ENCODE measurements around the gene APBA3.
A peak's percentile ranks its signal among the peaks of the same experiment; 100 is the strongest.

The APBA3 gene

DNA sequence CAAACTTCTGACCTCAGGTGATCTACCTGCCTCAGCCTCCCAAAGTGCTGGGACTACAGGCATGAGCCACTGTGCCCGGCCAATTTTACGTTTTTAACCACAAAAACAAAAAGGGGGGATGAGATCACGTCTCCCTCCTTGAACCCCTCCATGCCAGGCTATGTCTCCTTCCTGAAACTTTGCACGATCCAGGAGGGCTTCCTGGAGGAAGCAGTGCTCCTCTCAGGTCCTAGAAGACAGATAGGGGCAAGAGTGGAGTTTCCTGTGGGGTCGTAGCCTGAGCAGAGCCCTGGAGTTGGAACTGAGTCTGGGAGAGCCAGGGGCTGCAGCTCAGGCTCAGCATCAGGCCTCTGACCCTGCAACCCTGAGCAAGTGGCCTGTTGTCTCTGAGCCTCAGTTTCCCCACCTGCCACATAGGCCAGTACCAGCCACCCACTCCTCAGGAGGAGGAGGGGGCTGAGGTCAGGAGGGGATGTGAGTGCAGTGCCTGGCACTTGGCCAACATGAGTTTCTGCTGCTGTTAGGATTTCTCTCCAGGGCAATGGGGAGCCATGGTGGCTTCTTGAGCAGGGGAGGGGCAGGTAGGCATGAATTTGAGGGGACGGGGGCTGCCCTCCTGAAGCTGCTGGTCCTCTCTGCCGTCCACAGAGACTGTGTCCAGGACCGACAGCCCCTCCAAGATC, 16.0 kb downstream of the APBA3 start:
- no peak for DNase-seq

DNA sequence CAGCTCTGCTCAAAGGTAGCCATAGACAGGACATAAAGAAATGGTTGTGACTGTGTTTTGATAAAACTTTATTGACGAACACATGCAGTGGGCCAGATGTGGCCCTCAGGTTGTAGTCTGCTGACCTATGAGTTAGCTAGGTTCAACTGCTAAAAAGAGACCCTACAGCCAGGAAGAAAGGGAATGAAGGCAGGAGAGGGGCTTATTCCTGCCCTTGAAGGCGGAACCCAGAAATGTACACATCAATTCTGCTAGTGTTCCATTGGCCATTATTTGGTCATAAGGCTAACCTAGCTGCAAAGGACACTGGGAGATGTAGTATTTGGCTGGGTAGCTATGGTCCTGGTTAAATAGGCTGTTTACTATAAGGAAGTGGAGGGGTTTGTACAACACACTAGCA, 18.0 kb downstream of the APBA3 start:
- DNase-seq, result no peak

DNA sequence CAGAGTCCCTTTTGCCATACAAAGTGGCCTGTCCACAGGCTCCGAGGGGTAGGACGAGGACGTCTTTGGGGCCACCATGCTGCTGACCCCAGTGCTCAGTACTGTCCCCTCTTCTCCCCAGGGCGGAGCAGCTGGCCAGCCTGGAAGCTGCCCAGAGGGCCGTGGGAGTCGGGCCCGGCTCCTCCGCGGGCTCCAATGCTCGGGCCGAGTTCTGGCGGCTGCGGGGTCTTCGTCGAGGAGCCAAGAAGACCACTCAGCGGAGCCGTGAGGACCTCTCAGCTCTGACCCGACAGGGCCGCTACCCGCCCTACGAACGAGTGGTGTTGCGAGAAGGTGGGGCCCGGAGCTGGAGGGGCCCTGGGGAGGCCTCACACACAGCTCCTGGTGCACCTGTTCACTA, 21.1 kb downstream of the APBA3 start:
- DNase-seq, result no peak

- no peak for DNase-seq
These were observed 22.8 kb downstream of the APBA3 start for GRCh38 chr19:3738477-3739220.

GRCh38 chr19:3737487-3738205, 23.8 kb downstream of the APBA3 start:
- DNase-seq, result no peak

GRCh38 chr19:3736106-3736724, 25.3 kb downstream of the APBA3 start:
- no peak for DNase-seq

DNA sequence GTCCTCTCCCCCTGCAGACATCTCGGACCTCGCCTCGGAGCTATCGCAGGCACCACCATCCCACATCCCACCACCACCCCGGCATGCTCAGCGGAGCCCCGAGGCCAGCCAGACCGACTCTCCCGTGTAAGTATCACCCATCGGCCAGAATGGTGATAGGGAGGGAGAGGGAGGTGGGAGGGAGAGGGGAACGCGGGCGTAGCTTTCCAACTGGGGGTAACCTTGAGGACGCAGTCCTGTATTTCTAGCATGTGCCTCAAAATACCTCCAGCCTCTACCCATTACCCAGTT, 27.2 kb downstream of the APBA3 start:
- DNase-seq, result no peak

DNA sequence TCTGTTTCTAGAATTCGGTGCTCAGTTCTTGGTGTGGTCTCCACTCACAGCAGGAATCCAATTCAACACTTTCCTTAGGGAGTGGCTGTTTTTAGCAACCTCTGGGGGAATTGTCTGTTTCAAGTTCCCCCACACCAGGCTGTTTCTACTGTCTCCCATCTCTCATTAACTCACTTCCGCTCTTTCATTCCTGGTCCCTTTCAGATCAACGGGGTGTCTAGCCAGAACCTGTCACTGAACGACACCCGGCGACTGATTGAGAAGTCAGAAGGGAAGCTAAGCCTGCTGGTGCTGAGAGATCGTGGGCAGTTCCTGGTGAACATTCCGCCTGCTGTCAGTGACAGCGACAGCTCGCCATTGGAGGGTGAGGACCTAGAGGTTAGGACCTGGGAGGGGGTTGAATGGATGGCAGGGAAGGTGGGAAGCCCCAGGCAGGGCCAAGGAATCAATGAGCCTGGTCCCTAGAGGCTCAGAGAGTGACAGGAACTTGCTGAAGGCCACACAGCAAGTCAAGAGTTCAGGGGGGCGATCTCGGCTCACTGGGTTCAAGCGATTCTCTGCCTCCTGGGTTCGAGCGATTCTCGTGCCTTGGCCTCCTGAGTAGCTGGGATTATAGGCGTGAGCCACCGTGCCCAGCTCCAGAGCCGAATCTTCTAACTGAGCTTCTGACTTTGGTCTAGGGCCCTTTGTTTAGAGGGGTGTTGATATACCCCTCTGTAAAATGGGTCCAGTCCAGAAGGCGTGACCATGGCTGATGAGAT, 27.8 kb downstream of the APBA3 start:
- DNase-seq, result no peak

GRCh38 chr19:3732108-3732507, 29.4 kb downstream of the APBA3 start:
- no peak for DNase-seq

DNA sequence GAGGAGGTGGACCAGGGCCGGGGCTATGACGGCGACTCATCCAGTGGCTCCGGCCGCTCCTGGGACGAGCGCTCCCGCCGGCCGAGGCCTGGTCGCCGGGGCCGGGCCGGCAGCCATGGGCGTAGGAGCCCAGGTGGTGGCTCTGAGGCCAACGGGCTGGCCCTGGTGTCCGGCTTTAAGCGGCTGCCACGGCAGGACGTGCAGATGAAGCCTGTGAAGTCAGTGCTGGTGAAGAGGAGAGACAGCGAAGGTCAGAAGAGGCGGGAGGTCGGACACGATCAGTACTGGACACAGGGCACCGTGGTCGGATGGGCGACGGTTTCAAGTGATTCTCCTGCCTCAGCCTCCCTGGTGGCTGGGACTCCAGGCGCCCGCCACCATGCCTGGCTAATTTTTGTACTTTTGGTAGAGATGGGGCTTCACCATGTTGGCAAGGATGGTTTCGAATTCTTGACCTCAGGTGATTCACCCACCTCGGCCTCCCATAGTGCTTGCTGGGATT, 31.0 kb downstream of the APBA3 start:
- no peak for DNase-seq

- no peak for DNase-seq
These were observed 35.7 kb downstream of the APBA3 start for GRCh38 chr19:3725640-3726310.

DNA sequence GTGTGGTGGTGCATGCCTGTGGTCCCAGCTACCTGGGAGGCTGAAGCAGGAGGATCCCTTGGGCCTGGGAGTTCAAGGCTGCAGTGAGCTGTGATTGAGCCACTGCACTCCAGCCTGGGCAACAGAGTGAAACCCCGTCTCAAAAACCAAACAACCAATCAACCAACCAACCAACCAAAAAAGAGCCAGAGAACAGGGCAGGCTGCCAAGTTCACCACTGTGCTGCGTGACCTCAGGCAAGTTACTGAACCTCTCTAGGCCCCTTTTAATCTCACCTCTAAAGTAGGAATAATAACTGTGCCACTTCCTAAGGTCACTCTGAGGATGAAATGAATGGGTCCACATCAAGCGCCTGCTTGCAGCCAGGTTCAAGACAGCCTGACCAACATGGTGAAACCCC, 36.4 kb downstream of the APBA3 start:
- DNase-seq, result no peak

DNA sequence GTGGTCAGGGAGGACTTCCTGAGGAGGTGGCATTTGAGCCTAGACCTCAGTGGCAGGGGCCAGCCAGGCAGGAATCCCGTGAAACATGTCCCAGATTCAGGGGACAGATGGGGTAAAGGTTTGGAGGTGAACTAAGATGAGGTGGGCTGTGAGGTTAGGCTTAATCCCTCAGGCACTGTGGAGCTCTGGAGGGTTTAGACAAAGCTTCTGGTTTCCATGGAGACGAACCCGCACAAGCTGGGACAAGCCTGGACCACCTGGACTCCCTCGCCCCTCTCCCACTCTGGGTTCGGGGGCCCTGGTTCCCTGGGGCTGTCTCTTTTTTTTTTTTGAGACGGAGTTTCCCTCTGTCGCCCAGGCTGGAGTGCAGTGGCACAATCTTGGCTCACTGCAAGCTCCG, 37.6 kb downstream of the APBA3 start:
- DNase-seq, result no peak

DNA sequence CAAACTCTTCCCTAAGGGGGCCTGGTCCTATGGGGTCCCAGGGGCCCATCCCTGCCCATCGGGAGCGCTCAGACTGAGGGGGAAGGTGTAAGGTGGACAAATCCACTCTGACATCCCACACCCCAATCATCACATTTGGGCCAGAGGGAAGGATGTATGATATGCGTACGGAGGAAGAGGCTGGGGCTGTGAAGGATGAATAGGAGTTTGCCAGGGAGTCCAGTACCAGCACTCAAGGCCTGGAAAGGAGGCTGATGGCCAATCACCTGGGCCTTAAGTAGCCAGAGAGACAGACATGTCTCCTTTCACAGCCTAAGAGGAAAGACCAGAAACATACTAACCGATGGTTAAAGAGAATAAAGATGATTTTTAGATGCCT, 38.4 kb downstream of the APBA3 start:
- no peak for DNase-seq

- no peak for DNase-seq
These were observed 38.9 kb downstream of the APBA3 start for GRCh38 chr19:3722443-3723109.

DNA sequence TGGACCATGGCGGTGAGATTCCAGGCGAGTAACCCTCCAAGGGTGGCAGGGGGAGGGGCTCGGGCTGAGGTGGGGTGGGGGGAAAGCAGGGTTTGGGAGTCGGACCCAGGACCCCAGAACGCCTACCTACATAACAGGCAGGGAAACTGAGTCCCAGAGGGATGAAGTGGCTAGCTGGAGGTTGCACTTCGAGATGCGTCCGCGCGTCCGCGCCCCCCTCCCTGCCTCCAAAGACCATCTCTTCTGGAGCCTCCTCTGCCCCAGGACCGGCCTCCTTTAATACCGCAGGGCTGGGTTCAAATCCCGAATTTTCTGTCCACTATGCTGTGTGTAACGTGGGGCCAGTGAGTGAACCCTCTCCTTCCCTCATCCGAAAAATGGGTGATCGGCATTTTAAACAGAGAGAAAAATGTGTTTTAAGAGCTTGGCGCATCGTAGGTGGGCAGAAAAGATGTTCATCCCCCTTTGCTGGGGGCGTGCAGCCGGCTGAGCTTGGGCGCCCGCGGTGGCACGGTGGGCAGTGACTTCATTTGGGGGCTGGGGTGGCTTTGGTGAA, 39.5 kb downstream of the APBA3 start:
- DNase-seq, result no peak

DNA sequence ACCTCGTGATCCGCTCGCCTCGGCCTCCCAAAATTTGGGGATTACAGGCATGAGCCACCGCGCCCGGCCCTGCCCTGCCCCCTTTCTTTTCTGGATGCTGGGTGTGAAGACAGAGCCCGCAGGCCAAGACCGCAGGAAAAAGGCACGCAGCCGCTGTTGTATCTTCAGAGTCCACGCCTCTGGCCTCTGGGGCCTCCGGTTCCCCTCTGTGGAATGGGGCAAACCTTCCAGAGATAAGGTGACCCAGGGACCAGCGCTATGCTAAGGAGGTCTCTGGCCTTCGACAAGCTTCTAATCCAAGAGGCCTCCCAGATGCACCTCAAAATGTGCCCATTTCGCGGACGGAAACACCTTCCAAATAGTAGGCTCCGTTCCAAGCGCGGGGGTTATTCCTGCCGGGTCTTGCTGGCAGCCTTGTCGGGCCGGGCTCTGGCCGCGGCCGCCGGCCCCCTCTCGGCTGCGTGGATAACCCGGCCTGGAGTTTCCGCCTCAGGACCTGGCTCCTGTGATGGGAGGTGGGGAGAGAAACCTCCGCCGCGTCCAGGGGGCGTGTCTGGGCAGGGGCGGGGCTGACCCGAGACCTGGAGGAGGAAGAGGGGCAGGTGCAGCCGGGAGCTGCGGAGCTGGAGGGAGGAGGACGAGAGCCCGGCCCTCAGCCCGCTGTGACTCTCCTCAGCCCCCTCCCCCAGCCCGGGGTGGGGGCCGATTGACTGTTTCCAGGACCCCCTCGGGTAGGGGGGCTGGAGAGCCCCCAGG, 40.2 kb downstream of the APBA3 start:
- DNase-seq, result peak; percentile 47

GRCh38 chr19:3720349-3720917, 41.1 kb downstream of the APBA3 start:
- no peak for DNase-seq

DNA sequence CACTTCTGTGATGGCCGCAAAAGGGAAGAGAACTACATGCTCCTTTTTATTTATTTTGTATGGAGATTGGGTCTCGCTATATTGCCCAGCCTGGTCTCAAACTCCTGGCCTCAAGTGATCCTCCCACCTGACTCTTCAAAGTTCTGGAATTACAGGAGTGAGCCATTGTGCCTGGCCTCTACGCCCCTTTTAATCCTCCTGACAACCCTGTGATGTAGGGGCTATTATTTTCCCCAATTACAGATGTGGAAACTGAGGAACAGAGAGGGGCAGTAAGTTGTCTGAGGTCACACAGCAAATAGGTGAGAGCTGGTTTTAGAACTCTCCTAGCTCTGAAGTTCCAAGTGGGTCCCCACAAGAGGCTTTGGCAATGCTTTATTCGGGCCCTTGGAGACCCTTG, 41.6 kb downstream of the APBA3 start:
- no peak for DNase-seq

GRCh38 chr19:3716147-3716668, 45.3 kb downstream of the APBA3 start:
- DNase-seq, result no peak

Data from NCI-H748 treated with DMSO at 0.1 percent for 48 hours (cell line).